CD4-positive, alpha-beta T cell treated with Interleukin-6 at 100 ng/mL for 8 hours (primary cell): ENCODE results near the gene BTF3L4.
A peak's percentile ranks its signal among the peaks of the same experiment; 100 is the strongest.

ENCODE experiments used
- DNase-seq: peaks from one replicate; pipeline ENCODE4 v3.0.0-alpha.2; 2020; ENCODE audit warnings: mixed read lengths, low spot score

The BTF3L4 gene

DNA sequence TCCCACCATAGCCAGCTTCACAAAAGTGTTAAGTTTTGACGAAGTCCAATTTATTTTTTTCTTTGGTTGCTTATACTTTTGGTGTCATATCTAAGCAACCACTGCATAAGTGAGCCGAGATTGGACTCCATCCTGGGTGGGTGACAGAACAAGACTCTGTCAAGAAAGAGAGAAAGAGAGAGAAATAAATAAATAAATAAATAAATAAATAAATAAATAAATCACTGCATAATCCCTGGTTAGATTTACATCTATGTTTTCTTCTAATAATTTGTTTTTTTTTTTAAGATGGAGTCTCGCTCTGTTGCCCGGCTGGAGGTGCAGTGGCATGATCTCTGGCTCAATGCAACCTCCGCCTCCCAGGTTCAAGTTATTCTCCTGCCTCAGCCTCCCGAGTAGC, 67.5 kb downstream of the BTF3L4 start:
- no peak for DNase-seq

DNA sequence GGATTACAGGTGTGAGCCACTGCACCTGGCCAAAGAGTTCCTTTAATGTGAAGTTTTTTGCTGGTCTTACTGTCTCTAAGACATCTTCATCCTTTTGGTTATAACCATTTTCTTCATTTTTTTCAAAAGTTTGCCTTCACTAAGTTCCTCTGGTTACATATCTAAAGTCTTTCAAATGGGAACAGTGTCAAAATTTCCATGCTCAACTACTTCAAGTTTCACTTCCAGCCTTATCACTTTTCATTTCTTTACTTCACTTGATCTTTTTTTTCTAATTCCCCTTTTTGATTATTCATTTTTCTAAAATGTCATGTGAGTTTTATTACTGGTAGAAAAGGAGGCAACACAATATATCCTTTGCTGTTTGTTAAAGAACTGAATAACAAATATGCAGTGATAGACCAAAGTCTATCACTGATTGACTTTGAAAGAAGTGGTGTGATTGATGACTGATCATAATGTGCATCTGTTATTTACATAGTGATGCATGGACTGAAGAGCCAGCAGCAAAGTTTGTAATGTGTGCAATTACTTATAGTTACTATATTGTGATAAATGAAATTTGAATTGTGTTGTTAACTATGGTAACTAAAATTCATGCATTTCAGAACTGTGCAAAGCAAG, 69.8 kb downstream of the BTF3L4 start:
- DNase-seq: no peak

- DNase-seq: peak; percentile 24
Measured at GRCh38 chr1:52127181-52128180, 71.4 kb downstream of the BTF3L4 start.

GRCh38 chr1:52139817-52140540, 83.9 kb downstream of the BTF3L4 start:
- DNase-seq: peak; percentile 57
